Measurements from ENCODE around the gene RTP3.

RTP3 gene

GRCh38 chr3:46549989-46550388 is 52.2 kb downstream of the RTP3 start:
- Histone ChIP-seq H3K9ac (ENCODE audit: low read length) (peak overlapping the region; percentile 34), H3K9me2 (replicated peaks; ENCODE audit: insufficient read depth, low read length) (no peaks in the 10 kb centered on the region), H2AFZ (ENCODE audit: low read depth, low read length, severe bottlenecking) (no peak overlapping the region), H4K20me1 (ENCODE audit: low read depth, low read length) (no peaks in the 10 kb centered on the region), H3K9me3 (ENCODE audit: insufficient read depth, low read length) (0 out of 2 replicates have a peak, but pooled peaks cover 4% of the 10 kb centered on the region), H3K79me2 (ENCODE audit: insufficient read depth, low read length) (no peaks in the 10 kb centered on the region), H3K4me2 (ENCODE audit: low read depth, low read length, poor library complexity, severe bottlenecking) (peak overlapping the region; percentile 43), H3K27ac (ENCODE audit: low read depth, low read length) (peak overlapping the region; percentile 94), H3K36me3 (ENCODE audit: low read length) (0 out of 2 replicates have a peak, but pooled peaks cover 3% of the 10 kb centered on the region), H3F3A (ENCODE audit: insufficient read depth) (peaks cover 38% of the 10 kb centered on the region), H3K27me3 (ENCODE audit: low read length) (no peaks in the 10 kb centered on the region), H3K4me3 (ENCODE audit: insufficient read depth, low read length, poor library complexity, severe bottlenecking) (no peak overlapping the region)
- TF ChIP-seq CTCF (IDR thresholded peaks at IDR 0.05; ENCODE audit: insufficient read depth, low read length, poor library complexity, severe bottlenecking), result no peak
- TF ChIP-seq EZH2phosphoT487 (conservative IDR thresholded peaks at IDR 0.05; ENCODE audit: low read length), result no peak

Measured in SU-DHL-6 (cell line).